Ovary (tissue), 9 donors: ENCODE data around the gene BAK1. TPM values are rescaled to one million over a fixed set of nuclear protein-coding genes. Genes with fewer than 3 reads are reported as not detected.
A peak's percentile ranks its signal among the peaks of the same experiment; 100 is the strongest.

Source experiments
- DNase-seq, 5 donors: peaks; one replicate each; pipeline ENCODE4 v3.0.0-alpha.2; 2019 to 2020
- H3K27ac ChIP-seq, 2 donors: fragments of 200-600 bp; one replicate each; pipeline versions ENCODE4 v1.5.1 to v1.8.0; 2019 to 2022
- H3K27me3 ChIP-seq: fragments of 200-600 bp; one replicate; pipeline ENCODE4 v1.8.0; 2022
- H3K36me3 ChIP-seq: fragments of 200-600 bp; sonication (generic); one replicate; pipeline ENCODE4 v1.5.1; 2019
- H3K4me1 ChIP-seq: one replicate; pipeline ENCODE4 v1.8.1; 2013; ENCODE audit warnings: mild to moderate bottlenecking, moderate library complexity; ENCODE audit not compliant: insufficient read depth
- H3K4me3 ChIP-seq: fragments of 200-600 bp; sonication (generic); one replicate; pipeline ENCODE4 v1.5.1; 2017
- H3K9me3 ChIP-seq, 2 donors: fragments of 200-600 bp in 1 of 2; sonication (generic) in 1 of 2; one replicate each; pipeline versions ENCODE4 v1.5.1 to v1.8.1; 2013 to 2019; ENCODE audit warnings: mild to moderate bottlenecking in 1 of 2, moderate library complexity in 1 of 2
- CTCF ChIP-seq, 3 donors: fragments of 450-650 bp in 2 of 3; fragments of 200-600 bp in 1 of 3; IDR thresholded peaks; one replicate each; pipeline versions ENCODE4 v1.5.1 to v1.8.0; 2016 to 2022; ENCODE audit warnings: antibody characterized with exemption in 3 of 3, mild to moderate bottlenecking in 1 of 3
- EP300 ChIP-seq: sonication (generic); formaldehyde crosslinking; IDR thresholded peaks from one replicate; pipeline ENCODE4 v1.6.1; 2017; ENCODE audit warnings: antibody characterized with exemption
- POLR2A ChIP-seq: fragments of 450-650 bp; IDR thresholded peaks from one replicate; pipeline ENCODE4 v1.6.1; 2017; ENCODE audit warnings: antibody characterized with exemption, mild to moderate bottlenecking, moderate library complexity
- WGBS, 3 donors: extraction: QIAGEN DNeasy Blood & Tissue Kit in 1 of 3; methylation state at CpG; one replicate each; pipeline versions ENCODE4 v1.1.5 to v1.1.7; 2013 to 2017; 5-methylcytosine and 5-hydroxymethylcytosine counted together
- intact Hi-C, 4 donors: fragments of 100-400 bp; cut with DNase I; formaldehyde crosslinking; loops; one replicate each; pipeline versions ENCODE4 v1.11.0 to v1.15.1; 2022 to 2023
- polyA plus RNA-seq, 2 donors: library from polyadenylated mRNA; stranded (reverse); fragments of 200-250 nt in 1 of 2; fragments of 350-450 nt in 1 of 2; fragmentation: Illumina TruSeq in 1 of 2; extraction: RNeasy Lipid Tissue Mini Kit (QIAGEN cat#74804) in 1 of 2; gene quantifications; one replicate each; pipeline ENCODE4 v1.2.3, GENCODE V29; 2013 to 2014
- total RNA-seq, 7 donors: library from RNA; depleted of rRNA in 2 of 7; stranded (reverse); fragments of >200 nt in 2 of 7; fragmentation: NEBNext Ultra II Directional in 3 of 7; extraction: Animal tissue kit (Norgen Biotek cat#: 25700) in 3 of 7; gene quantifications; one replicate each; pipeline versions ENCODE4 v1.1.0 to v1.2.4, GENCODE V29; 2016 to 2023
- donor health status: DM: no; HTN: no; CAD: no; lungs with moderate emphysema.
- donor health status: DM: no; HTN: no; CAD: no.
- donor health status: Bipolar disorder and iron deficiency.
- donor health status: DM: yes; HTN: yes; CAD: no.
- donor health status: DM: no; HTN: no; CAD: no.
- donor health status: DM: yes; HTN: yes; CAD: no.

Gene BAK1
- total and polyA plus RNA-seq, 9 donors: 3.9 to 16.9 (median 10.4) TPM

DNA sequence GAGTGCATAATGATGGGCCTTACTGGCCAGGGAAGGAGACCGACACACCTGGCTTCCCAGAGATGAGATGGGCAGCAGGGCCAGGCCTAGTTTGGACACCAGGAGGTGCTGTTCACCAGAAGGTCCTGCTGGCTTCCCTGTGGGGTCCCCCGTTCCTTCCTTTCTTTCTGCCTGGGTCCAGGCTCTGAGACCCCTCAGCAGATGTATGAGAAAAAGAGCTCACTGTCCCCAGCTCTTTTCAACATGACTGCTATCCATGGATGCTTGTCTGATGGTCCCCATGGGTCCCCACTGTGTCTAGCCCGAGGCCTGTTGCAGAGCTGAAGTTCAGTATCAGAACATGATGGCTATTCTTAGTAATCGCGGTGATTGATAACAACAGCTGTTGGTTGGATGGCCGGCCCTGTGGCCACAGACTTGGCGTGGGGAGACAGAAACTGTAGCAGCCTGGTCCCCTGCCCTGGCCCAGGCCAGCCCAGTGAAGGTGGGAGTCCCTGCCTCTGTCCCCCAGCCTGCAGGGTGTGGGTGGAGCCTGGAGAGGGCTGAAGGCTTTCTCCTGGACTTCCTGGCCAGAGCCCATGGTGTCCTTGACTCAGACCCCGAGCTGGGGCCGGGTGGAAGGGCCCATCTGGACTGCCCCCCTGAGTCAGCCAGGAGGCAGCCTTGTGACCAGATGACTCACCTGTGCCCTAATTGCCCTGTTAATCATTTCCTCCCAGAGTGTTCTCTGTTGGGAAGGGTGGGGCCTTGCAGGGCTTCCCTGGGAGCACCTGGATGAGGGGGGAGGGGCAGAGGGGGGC, 9.9 kb upstream of the BAK1 start:
- peak in 2 of 3 donors; percentile 59 to 73 for TF ChIP-seq CTCF (IDR thresholded peaks at IDR 0.05)
- no peak for TF ChIP-seq EP300
- TF ChIP-seq POLR2A: no peak
- intact Hi-C loops: loop anchor here (5.0 to 10.0 kb wide), 8 partner anchors 32 to 567 kb away; partner anchors contain the start of gene ITPR3 (in 1 of the 4)
- peaks cover 23% of the 10 kb centered on the region for H3K4me1 ChIP-seq

DNA sequence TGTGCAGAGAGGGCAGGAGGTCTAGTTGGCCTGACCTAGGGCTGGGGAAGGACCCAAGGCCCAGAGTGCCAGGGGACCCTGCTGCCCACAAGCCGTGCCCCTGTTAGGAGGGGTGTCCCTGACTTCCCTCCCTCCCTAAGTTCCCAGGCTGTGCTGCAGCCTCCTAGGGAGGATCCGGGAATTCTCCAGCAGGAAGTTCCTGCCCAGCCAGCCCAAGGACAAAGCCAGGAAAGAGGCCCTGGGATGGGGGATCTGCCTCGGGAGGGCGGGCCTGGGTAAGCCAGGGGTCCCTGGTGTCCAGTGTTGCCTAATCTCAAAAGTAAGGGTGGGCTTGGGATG, 9.3 kb upstream of the BAK1 start:
- TF ChIP-seq POLR2A (no peak), EP300 (no peak), CTCF (IDR thresholded peaks at IDR 0.05) (no peak)
- WGBS, 3 donors: 21 to 33% (median 25%) methylated on average over 4 of the region's 4 CpGs
- H3K27me3 ChIP-seq: no peaks in the 10 kb centered on the region
- peak overlapping the region; percentile 31 to 73 for H3K27ac ChIP-seq
- H3K36me3 ChIP-seq: no peaks in the 10 kb centered on the region
- H3K4me3 ChIP-seq: no peak overlapping the region
- intact Hi-C loops: loop anchor here (5.0 to 10.0 kb wide), 8 partner anchors 33 to 568 kb away; partner anchors contain the start of gene ITPR3 (in 1 of the 4)
- peaks cover 23% of the 10 kb centered on the region for H3K4me1 ChIP-seq
- H3K9me3 ChIP-seq: no peaks in the 10 kb centered on the region
- DNase-seq: no peak

More for the DNA sequence above, 9.9 kb upstream of the BAK1 start:
- 19 to 23% (median 20%) methylated on average over 7 to 9 of the region's 9 CpGs for WGBS, 3 donors
- Histone ChIP-seq H3K27ac (peak overlapping the region; percentile 31 to 73), H3K9me3 (no peaks in the 10 kb centered on the region), H3K4me3 (no peak overlapping the region), H3K36me3 (no peaks in the 10 kb centered on the region), H3K27me3 (no peaks in the 10 kb centered on the region)
- peak; percentile 74 to 90 (median 86) for DNase-seq

DNA sequence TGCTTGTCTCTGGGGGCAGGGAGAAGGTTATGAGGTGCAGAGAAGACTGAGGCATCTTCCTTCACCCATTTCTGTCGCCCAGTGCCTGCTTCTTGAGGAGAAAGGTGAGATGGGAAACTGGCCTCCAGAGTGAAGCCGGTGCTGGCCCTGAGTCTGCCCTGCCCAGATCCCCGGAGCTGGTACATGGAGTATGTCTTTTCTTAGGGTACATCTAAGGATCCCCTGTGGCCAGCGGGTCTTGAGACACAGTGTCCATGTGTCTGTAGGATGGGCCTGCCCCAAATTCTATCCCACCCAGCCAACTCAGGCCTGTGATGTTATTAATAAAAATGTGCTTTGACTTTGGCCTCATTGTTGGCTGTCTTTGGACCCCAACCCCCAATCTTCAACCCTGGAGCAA, 8.8 kb upstream of the BAK1 start:
- Histone ChIP-seq H3K27me3 (no peaks in the 10 kb centered on the region), H3K9me3 (no peaks in the 10 kb centered on the region), H3K4me1 (peaks cover 23% of the 10 kb centered on the region), H3K4me3 (no peak overlapping the region), H3K27ac (peak overlapping the region in 1 of 2 donors; percentile 73), H3K36me3 (no peaks in the 10 kb centered on the region)
- 91 to 98% (median 93%) methylated on average over 4 of the region's 4 CpGs for whole genome bisulfite sequencing, 3 donors
- DNase-seq: no peak
- intact Hi-C loops: loop anchor here (5.0 to 10.0 kb wide), 8 partner anchors 33 to 568 kb away; partner anchors contain the start of gene ITPR3 (in 1 of the 4)
- TF ChIP-seq EP300 (no peak), POLR2A (no peak), CTCF (IDR thresholded peaks at IDR 0.05) (no peak)

GRCh38 chr6:33587529-33587928, 7.5 kb upstream of the BAK1 start:
- Histone ChIP-seq H3K4me1 (peaks cover 18% of the 10 kb centered on the region), H3K9me3 (no peaks in the 10 kb centered on the region), H3K4me3 (no peak overlapping the region), H3K27me3 (no peaks in the 10 kb centered on the region), H3K36me3 (no peaks in the 10 kb centered on the region), H3K27ac (no peak overlapping the region)
- TF ChIP-seq EP300 (no peak), CTCF (IDR thresholded peaks at IDR 0.05) (no peak), POLR2A (no peak)
- 74 to 81% (median 75%) methylated on average over 8 of the region's 8 CpGs for WGBS, 3 donors
- no peak for DNase-seq
- intact Hi-C loops: loop anchor here (5.0 to 10.0 kb wide), 8 partner anchors 35 to 570 kb away; partner anchors contain the start of gene ITPR3 (in 1 of the 4)
